B cell (primary cell): ENCODE data around the gene STAU1.

Experiments
- CTCF ChIP-seq: fragments of 200-600 bp; IDR thresholded peaks from one replicate; pipeline ENCODE4 v1.8.0; 2022; ENCODE audit warnings: antibody characterized with exemption, mild to moderate bottlenecking
- EZH2 ChIP-seq: IDR thresholded peaks from 2 replicates; pipeline ENCODE4 v1.6.1; 2012; ENCODE audit warnings: borderline replicate concordance, low read depth, mild to moderate bottlenecking, moderate library complexity, low read length; ENCODE audit not compliant: insufficient read depth, poor library complexity, severe bottlenecking

DNA sequence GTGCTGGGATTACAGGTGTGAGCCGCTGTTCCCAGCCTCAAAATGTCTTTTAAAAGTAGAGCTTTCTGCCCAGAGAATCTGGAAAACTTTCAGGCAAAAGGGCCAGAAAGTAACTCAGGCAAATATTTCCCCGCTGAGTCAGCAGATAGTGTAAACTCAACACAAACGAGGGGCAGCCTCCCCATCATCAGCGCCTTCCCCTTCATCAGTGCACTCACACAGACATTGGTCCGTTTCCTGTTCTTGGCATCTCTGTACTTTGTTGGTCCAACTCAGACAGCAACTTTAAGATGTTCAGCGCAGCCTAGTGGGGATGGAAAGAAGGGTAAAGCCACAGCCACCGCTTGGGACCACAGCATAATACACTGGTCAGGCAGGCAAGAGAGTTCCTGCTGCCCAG lies 72.6 kb downstream of the STAU1 start:
- TF ChIP-seq CTCF = no peak
- TF ChIP-seq EZH2 = no peak
